ENCODE measurements around the gene TNFRSF4. TPM values are rescaled to one million over a fixed set of nuclear protein-coding genes. Genes with fewer than 3 reads are reported as not detected.

The TNFRSF4 gene
- total RNA-seq, 1 donor from 2014 or later, result 0.38 TPM

GRCh38 chr1:1247341-1247913, 33.5 kb upstream of the TNFRSF4 start:
- Mint-ChIP-seq H3K27me3 (peaks cover 3% of the 10 kb centered on the region), H3K4me3 (ENCODE audit: low read depth) (no peak overlapping the region), H3K27ac (no peak overlapping the region), H3K36me3 (ENCODE audit: insufficient read depth) (no peaks in the 10 kb centered on the region), H3K4me1 (ENCODE audit: low read depth) (no peaks in the 10 kb centered on the region), H3K9me3 (ENCODE audit: low read depth) (no peaks in the 10 kb centered on the region)
- no peak for TF ChIP-seq CTCF (IDR thresholded peaks at IDR 0.05; ENCODE audit: unreplicated experiment)
- no peak for DNase-seq (ENCODE audit: low spot score, unreplicated experiment)

- Mint-ChIP-seq H3K27me3 (peaks cover 3% of the 10 kb centered on the region), H3K4me3 (ENCODE audit: low read depth) (no peak within 1 kb of the TSS), H3K4me1 (ENCODE audit: low read depth) (no peaks in the 10 kb centered on the region), H3K9me3 (ENCODE audit: low read depth) (no peaks in the 10 kb centered on the region), H3K36me3 (ENCODE audit: insufficient read depth) (no peaks in the 10 kb centered on the region), H3K27ac (no peak within 1 kb of the TSS)
- DNase-seq (ENCODE audit: low spot score, unreplicated experiment), result no peak
- no peak for TF ChIP-seq CTCF (IDR thresholded peaks at IDR 0.05; ENCODE audit: unreplicated experiment)
Observed at GRCh38 chr1:1246577-1247340, 32.8 kb upstream of the TNFRSF4 start, which contains the start of gene C1QTNF12. Gene C1QTNF12 (minus strand): TSS chr1:1246722. CDS start chr1:1246690, 32 bp downstream.

- H3K27ac Mint-ChIP-seq, result no peak overlapping the region
- H3K4me3 Mint-ChIP-seq (ENCODE audit: low read depth), result no peak overlapping the region
- peaks cover 3% of the 10 kb centered on the region for H3K27me3 Mint-ChIP-seq
- no peaks in the 10 kb centered on the region for H3K4me1 Mint-ChIP-seq (ENCODE audit: low read depth)
- no peaks in the 10 kb centered on the region for H3K9me3 Mint-ChIP-seq (ENCODE audit: low read depth)
- no peak for TF ChIP-seq CTCF (IDR thresholded peaks at IDR 0.05; ENCODE audit: unreplicated experiment)
- DNase-seq (ENCODE audit: low spot score, unreplicated experiment), result no peak
- no peaks in the 10 kb centered on the region for H3K36me3 Mint-ChIP-seq (ENCODE audit: insufficient read depth)
Observed at GRCh38 chr1:1245817-1246576, 32.0 kb upstream of the TNFRSF4 start.

- Mint-ChIP-seq H3K4me1 (ENCODE audit: low read depth) (no peaks in the 10 kb centered on the region), H3K27me3 (peaks cover 3% of the 10 kb centered on the region), H3K36me3 (ENCODE audit: insufficient read depth) (no peaks in the 10 kb centered on the region), H3K4me3 (ENCODE audit: low read depth) (no peak overlapping the region), H3K9me3 (ENCODE audit: low read depth) (no peaks in the 10 kb centered on the region), H3K27ac (no peak overlapping the region)
- no peak for DNase-seq (ENCODE audit: low spot score, unreplicated experiment)
- no peak for TF ChIP-seq CTCF (IDR thresholded peaks at IDR 0.05; ENCODE audit: unreplicated experiment)
Observed at GRCh38 chr1:1245178-1245816, 31.3 kb upstream of the TNFRSF4 start.

All from progenitor cell of endocrine pancreas (in vitro differentiated cells).